GM12873 (cell line): ENCODE measurements around the gene IPO13.

Experiments used
- TF ChIP-seq, protein P1 (sequence below): IDR thresholded peaks from 2 replicates; pipeline ENCODE4 v1.5.1; 2012; ENCODE audit warnings: low read depth, mild to moderate bottlenecking, moderate library complexity, low read length, control low read depth; ENCODE audit not compliant: insufficient read depth; ENCODE audit errors: missing control alignments

Gene IPO13

DNA sequence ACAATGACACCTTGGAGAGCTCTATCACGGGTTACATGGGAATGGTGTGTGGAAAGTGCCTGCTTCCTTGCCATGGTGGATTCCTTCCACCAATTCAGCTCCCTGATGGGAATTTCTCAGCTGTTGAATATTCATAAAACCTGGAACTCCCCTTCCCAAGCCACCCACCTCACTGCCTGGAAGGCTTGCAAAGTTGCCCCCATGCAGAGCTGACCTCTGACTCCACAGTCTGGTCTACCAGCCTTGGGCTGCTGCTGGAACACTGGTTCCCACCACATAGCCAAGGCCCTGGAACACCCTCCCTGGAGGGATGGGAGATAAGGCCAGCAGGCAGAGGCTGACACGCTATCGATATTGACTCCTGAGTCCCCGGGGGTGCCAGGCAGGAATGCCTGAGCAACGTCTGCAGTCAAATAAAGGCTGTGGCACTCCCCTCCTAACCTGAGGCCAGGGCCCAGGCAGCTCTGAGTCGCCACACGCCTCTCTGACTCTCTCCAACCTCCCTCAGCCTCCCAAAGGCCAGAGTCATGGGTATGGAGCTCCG, 53.4 kb downstream of the IPO13 start:
- TF ChIP-seq, protein P1, sequence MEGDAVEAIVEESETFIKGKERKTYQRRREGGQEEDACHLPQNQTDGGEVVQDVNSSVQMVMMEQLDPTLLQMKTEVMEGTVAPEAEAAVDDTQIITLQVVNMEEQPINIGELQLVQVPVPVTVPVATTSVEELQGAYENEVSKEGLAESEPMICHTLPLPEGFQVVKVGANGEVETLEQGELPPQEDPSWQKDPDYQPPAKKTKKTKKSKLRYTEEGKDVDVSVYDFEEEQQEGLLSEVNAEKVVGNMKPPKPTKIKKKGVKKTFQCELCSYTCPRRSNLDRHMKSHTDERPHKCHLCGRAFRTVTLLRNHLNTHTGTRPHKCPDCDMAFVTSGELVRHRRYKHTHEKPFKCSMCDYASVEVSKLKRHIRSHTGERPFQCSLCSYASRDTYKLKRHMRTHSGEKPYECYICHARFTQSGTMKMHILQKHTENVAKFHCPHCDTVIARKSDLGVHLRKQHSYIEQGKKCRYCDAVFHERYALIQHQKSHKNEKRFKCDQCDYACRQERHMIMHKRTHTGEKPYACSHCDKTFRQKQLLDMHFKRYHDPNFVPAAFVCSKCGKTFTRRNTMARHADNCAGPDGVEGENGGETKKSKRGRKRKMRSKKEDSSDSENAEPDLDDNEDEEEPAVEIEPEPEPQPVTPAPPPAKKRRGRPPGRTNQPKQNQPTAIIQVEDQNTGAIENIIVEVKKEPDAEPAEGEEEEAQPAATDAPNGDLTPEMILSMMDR: no peak

DNA sequence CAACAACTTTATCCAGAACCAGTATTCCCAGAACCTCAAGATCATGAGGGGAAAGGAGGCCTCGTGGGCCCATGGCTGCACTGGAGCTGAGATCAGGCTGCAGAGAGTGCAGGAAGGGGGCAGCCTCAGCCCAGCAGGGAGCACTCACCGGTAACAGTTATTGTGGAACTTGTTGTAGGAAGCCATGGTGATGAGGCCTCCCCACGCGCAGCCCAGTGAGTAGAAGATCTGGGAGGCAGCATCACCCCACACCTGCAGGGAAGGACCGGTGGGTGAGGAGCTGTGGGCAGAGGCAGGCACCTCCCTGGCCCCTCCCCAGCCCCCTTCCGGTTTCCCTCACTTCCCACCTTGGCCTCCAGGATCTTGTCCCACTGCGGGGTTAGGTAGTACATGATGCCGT, 55.4 kb downstream of the IPO13 start:
- TF ChIP-seq, protein P1: no peak

DNA sequence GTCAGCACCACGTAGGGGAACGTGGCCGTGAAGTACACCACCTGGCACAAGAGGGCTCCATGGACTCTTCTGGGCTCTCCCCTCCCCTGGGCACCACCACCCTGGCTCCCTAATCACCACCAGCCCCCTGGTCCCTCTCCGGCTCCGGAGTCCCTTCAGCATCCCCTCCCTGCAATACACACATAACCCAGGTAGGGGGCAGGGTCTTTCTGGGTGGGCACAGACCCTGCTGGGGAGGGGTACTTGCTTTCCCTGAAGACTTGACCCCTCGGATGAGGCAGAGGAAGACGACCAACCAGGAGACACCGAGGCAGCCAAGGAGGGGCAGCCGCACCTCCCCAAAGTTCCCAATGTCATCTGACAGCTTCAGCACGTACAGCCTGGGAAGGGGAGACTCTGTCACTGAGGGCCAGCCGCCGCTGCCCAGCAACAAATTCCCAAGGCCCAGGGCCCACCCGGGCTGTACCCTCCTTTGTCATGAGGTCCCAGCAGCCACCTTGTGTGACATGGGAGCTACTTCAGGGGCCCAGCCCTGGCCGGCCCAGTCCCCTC, 55.9 kb downstream of the IPO13 start:
- TF ChIP-seq, protein P1: peak; percentile 26

DNA sequence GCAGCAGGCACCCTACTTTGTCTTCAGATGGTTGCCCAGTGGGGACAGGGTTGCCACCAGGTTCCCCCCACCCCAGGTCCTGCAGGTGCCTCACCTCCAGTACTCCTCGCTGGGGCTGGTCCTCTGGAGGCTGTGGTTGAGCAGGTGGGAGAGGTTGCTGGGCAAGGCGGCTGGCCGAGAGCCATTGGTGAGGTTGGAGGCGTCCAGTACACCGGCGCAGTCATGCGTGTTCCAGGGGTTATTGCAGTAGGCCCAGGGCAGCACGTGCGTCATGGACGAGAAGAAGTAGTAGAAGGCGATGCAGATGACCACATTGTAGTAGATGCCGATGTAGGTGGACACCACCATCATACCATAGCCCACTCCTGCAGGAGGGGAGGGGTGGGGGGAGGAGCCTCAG, 61.5 kb downstream of the IPO13 start:
- TF ChIP-seq, protein P1: no peak

DNA sequence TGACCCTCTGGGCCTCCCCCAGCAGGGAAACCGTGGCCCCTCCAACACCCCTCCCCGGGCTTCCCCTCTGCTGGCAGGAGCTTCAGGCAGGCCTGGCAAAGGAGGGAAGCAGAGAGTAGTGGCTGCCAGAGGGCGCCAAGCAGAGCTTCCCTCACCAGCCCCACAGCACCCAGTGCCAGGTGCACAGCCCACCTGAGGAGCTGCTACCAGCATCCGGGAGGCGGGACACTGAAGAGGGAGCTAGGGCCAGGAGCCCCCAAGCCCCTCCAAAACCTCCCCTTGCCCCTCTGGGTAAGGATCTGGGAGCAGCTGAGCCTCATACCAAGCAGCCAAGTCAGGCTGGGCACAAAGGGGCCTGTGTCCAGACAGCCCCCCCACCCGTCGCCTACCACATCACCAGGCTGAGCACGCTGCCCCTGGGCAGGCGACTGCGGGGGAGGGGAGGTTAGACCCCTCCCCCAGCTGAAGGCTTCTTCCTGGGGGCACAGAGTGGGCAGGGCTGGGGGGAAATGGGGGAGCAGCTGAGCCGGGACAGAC, 64.3 kb downstream of the IPO13 start:
- TF ChIP-seq, protein P1: no peak

DNA sequence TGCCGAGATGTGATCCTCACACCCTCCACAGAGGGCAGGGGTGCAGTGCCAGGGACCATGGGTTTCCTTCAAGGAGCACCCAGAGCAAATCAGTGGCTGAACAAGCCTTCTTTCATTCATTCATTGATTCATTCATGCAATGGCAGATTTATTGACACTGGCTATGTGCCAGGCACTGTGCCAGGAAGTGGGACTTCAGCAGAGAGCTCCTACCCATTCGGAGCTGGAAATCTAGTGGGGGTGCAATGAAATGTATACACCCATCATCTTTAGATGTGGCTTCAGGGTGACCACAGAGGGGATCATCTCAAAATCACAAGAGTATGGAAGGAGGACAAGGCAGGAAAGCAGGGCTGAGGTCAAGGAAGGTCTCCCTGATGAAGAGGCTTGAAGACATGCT, 65.7 kb downstream of the IPO13 start:
- TF ChIP-seq, protein P1: no peak

DNA sequence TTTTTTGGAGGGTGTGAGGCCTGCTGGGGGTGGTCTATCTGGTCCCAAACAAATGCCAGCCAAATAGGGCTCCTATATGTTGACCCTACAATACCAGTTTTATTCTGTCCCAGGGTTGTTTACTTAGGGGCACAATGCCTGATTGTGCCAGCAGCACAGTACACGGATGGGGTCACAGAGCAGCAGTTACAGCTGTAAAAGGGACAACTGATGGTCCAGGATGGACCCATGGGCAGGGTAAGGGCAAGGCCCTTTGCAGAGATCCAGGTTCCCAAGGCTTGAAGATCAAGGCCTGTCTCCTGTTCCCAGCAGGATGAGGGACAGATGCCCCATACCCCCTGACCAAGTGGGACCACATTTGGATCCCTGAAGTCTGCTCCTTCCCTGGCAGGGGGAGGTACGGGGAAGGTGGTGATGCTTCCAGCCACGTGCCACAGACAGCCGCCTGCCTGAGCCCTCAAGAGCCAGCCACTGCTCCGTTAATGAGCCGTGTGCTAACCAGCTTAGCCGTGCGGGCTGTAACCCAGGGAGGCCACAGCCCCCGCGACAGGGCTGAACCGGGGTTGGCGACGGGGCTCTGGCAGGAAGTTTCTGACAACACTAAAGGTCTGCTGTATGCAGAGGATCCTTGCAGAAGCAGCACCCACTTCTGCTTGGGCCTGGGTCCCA, 66.3 kb downstream of the IPO13 start:
- TF ChIP-seq, protein P1: no peak
